Testis (tissue), 2 donors: Measurements from ENCODE around the gene PTGER2.

Experiments
- CTCF ChIP-seq, 3 experiments: fragments of 450-650 bp in 2 of 3; fragments of 200-600 bp in 1 of 3; sonication (generic) in 1 of 3; IDR thresholded peaks; one replicate each; pipeline ENCODE4 v1.5.1; 2016 to 2019; ENCODE audit warnings: antibody characterized with exemption in 3 of 3, mild to moderate bottlenecking in 2 of 3, moderate library complexity in 1 of 3
- POLR2A ChIP-seq: fragments of 450-650 bp; IDR thresholded peaks from one replicate; pipeline ENCODE4 v1.6.1; 2017; ENCODE audit warnings: antibody characterized with exemption, mild to moderate bottlenecking, moderate library complexity

- TF ChIP-seq CTCF (IDR thresholded peaks at IDR 0.05) (no peak), POLR2A (no peak)
Measured at GRCh38 chr14:52354242-52354641, 40.1 kb downstream of the PTGER2 start.
